ENCODE measurements around the gene PSMD1.

Gene PSMD1

DNA sequence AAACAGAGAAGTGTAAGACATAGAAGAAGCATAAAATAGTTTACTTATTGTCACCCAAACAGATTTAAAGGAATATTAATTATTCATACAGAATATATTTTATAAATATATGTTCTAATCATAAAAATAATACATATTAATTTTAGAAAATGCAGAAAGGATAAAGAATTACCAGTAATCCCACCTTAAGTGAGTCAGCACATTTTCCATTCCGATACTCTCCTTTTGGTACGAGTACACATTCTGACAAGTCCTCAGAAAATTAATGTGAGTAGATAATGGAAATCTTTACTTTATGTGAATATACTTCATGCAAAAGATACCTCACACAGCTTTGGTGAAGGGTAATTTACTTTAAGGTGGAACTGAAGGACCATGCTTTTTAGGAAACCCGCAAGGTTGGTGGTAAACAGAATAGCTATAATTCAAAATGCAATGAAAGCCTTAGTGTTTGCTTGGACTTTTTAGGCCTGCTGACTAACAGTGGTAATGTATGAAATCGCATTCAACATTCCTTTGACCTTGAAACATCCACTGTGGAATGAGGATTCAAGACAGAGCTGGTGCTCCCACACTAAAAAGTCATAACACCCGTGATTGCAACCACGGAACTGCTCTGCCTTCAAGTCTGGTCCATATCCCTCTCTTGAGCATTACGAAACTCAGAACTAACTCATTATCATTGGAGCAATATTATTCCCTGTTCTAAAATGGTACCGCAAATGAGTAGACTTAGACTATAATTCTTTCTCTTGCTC lies 96.3 kb downstream of the PSMD1 start:
- no peak overlapping the region for H3K4me3 ChIP-seq (ENCODE audit: low read depth, low read length)
- no peak for TF ChIP-seq CTCF (IDR thresholded peaks at IDR 0.05; ENCODE audit: control insufficient read depth, extremely low read depth, insufficient read depth)
- DNase-seq (ENCODE audit: low read depth) = no peak

- H3K4me3 ChIP-seq (ENCODE audit: low read depth, low read length) = no peak overlapping the region
- no peak for TF ChIP-seq CTCF (IDR thresholded peaks at IDR 0.05; ENCODE audit: control insufficient read depth, extremely low read depth, insufficient read depth)
- DNase-seq (ENCODE audit: low read depth) = no peak
These were observed 102.6 kb downstream of the PSMD1 start for GRCh38 chr2:231159306-231159705.

GRCh38 chr2:231160701-231161100 lies 104.0 kb downstream of the PSMD1 start:
- H3K4me3 ChIP-seq (ENCODE audit: low read depth, low read length) = no peak overlapping the region
- DNase-seq (ENCODE audit: low read depth) = no peak
- TF ChIP-seq CTCF (IDR thresholded peaks at IDR 0.05; ENCODE audit: control insufficient read depth, extremely low read depth, insufficient read depth) = no peak

DNA sequence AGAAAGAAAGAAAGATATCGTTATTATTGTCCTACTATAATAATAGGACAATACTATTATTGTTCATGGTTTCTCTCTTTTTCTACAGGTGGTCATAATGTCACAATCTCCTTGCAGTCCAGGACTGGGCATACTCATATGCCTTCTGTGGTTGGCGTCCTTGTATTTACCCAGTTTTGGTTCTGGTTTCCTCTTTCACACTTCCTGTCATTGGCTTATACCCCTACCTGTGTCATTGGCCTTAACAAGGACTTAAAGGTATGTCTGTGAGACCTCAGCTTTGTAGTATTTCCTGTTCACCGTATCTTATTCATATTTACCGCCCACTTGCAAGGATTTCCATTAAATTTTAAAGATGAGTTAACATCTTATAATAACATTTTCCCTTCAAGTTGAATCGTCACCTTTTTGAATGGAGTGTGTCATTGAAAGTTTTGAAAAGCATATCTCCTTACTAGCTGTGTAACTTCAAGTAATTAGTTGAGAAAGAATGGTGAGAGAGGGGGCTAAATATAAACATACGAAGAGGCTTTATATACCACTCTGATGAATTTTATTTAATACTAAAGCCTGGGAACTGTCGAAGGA lies 104.7 kb downstream of the PSMD1 start:
- TF ChIP-seq CTCF (IDR thresholded peaks at IDR 0.05; ENCODE audit: control insufficient read depth, extremely low read depth, insufficient read depth) = no peak
- DNase-seq (ENCODE audit: low read depth) = no peak
- H3K4me3 ChIP-seq (ENCODE audit: low read depth, low read length) = no peak overlapping the region

- no peak overlapping the region for H3K4me3 ChIP-seq (ENCODE audit: low read depth, low read length)
- no peak for TF ChIP-seq CTCF (IDR thresholded peaks at IDR 0.05; ENCODE audit: control insufficient read depth, extremely low read depth, insufficient read depth)
- no peak for DNase-seq (ENCODE audit: low read depth)
These were observed 105.2 kb downstream of the PSMD1 start for GRCh38 chr2:231161877-231162329.

- no peak overlapping the region for H3K4me3 ChIP-seq (ENCODE audit: low read depth, low read length)
- DNase-seq (ENCODE audit: low read depth) = no peak
- no peak for TF ChIP-seq CTCF (IDR thresholded peaks at IDR 0.05; ENCODE audit: control insufficient read depth, extremely low read depth, insufficient read depth)
These were observed 106.3 kb downstream of the PSMD1 start for GRCh38 chr2:231163011-231163410.

All from LNCaP clone FGC (cell line).